Measurements from ENCODE around the gene YWHAG. TPM values are rescaled to one million over a fixed set of nuclear protein-coding genes. Genes with fewer than 3 reads are reported as not detected.
A peak's percentile ranks its signal among the peaks of the same experiment; 100 is the strongest.

Gene YWHAG
- total and polyA plus RNA-seq, 2 experiments from 2014 or later, result 82.2 to 179 TPM

GRCh38 chr7:76347710-76348109, 11.1 kb downstream of the YWHAG start:
- Histone ChIP-seq H3K4me2 (no peak overlapping the region), H3K27ac (ENCODE audit: low read depth) (peak overlapping the region; percentile 87), H3K79me2 (replicated peaks; ENCODE audit: insufficient read depth) (peaks cover 100% of the 10 kb centered on the region), H3K36me3 (ENCODE audit: insufficient read depth) (peaks cover 62% of the 10 kb centered on the region), H4K20me1 (replicated peaks; ENCODE audit: insufficient read depth) (peaks cover 90% of the 10 kb centered on the region), H3K4me3 (no peak overlapping the region), H3K27me3 (ENCODE audit: insufficient read depth) (no peaks in the 10 kb centered on the region), H2AFZ (no peak overlapping the region), H3K9me2 (ENCODE audit: insufficient read depth) (no peaks in the 10 kb centered on the region), H3K4me1 (ENCODE audit: insufficient read depth) (peaks cover 9% of the 10 kb centered on the region; the same call in 1 of the 2 replicates), H3F3A (replicated peaks; ENCODE audit: low read depth) (peaks cover 41% of the 10 kb centered on the region)
- H3K36me3 Mint-ChIP-seq (ENCODE audit: low read depth), result peaks cover 96% of the 10 kb centered on the region
- TF ChIP-seq CREB1 (CRISPR knock-in tag; IDR thresholded peaks at IDR 0.05; ENCODE audit: low read depth), result no peak
- DNase-seq (ENCODE audit: low spot score) (no peak), ATAC-seq (no peak)
- H3K27ac Mint-ChIP-seq, result peak overlapping the region; percentile 66
- peaks cover 6% of the 10 kb centered on the region; the same call in 1 of the 3 replicates for H3K9me3 Mint-ChIP-seq
- H3K27me3 Mint-ChIP-seq (ENCODE audit: insufficient read depth, low read depth, poor library complexity), result peaks cover 18% of the 10 kb centered on the region
- H3K4me3 Mint-ChIP-seq, result no peak overlapping the region
- H3K4me1 Mint-ChIP-seq, result peaks cover 51% of the 10 kb centered on the region

- Mint-ChIP-seq H3K27me3 (ENCODE audit: insufficient read depth, low read depth, poor library complexity) (peaks cover 15% of the 10 kb centered on the region), H3K4me1 (peaks cover 50% of the 10 kb centered on the region), H3K36me3 (ENCODE audit: low read depth) (peaks cover 96% of the 10 kb centered on the region), H3K27ac (no peak overlapping the region), H3K9me3 (peaks cover under 1% of the 10 kb centered on the region; the same call in 1 of the 3 replicates), H3K4me3 (no peak overlapping the region; the same call in 2 of the 3 replicates)
- Histone ChIP-seq H3K9me2 (ENCODE audit: insufficient read depth) (no peaks in the 10 kb centered on the region), H3K4me3 (no peak overlapping the region), H3K27me3 (ENCODE audit: insufficient read depth) (no peaks in the 10 kb centered on the region), H3K36me3 (ENCODE audit: insufficient read depth) (peaks cover 66% of the 10 kb centered on the region), H3F3A (replicated peaks; ENCODE audit: low read depth) (peaks cover 34% of the 10 kb centered on the region), H3K4me1 (ENCODE audit: insufficient read depth) (peaks cover 10% of the 10 kb centered on the region; the same call in 1 of the 2 replicates), H2AFZ (no peak overlapping the region), H3K27ac (ENCODE audit: low read depth) (peak overlapping the region; percentile 87), H4K20me1 (replicated peaks; ENCODE audit: insufficient read depth) (peaks cover 90% of the 10 kb centered on the region), H3K79me2 (replicated peaks; ENCODE audit: insufficient read depth) (peaks cover 100% of the 10 kb centered on the region), H3K4me2 (no peak overlapping the region)
- no peak for DNase-seq (ENCODE audit: low spot score)
- no peak for ATAC-seq
- TF ChIP-seq ZNF331 (CRISPR knock-in tag; IDR thresholded peaks at IDR 0.05; ENCODE audit: low read depth), result no peak
Measured at GRCh38 chr7:76346778-76347177, 12.0 kb downstream of the YWHAG start.

GRCh38 chr7:76346097-76346496, 12.7 kb downstream of the YWHAG start:
- DNase-seq (ENCODE audit: low spot score), result no peak
- H3K79me2 ChIP-seq (replicated peaks; ENCODE audit: insufficient read depth), result peaks cover 100% of the 10 kb centered on the region
- no peak overlapping the region for H3K4me3 ChIP-seq
- H3K27me3 ChIP-seq (ENCODE audit: insufficient read depth), result no peaks in the 10 kb centered on the region
- Mint-ChIP-seq H3K4me3 (no peak overlapping the region), H3K36me3 (ENCODE audit: low read depth) (peaks cover 94% of the 10 kb centered on the region), H3K9me3 (no peaks in the 10 kb centered on the region), H3K27ac (peak overlapping the region; percentile 16; the same call in 1 of the 2 replicates), H3K27me3 (ENCODE audit: insufficient read depth, low read depth, poor library complexity) (peaks cover 15% of the 10 kb centered on the region), H3K4me1 (peaks cover 45% of the 10 kb centered on the region)
- H3K4me1 ChIP-seq (ENCODE audit: insufficient read depth), result peaks cover 7% of the 10 kb centered on the region; the same call in 1 of the 2 replicates
- H3K27ac ChIP-seq (ENCODE audit: low read depth), result no peak overlapping the region; the same call in 1 of the 2 replicates
- H3K36me3 ChIP-seq (ENCODE audit: insufficient read depth), result peaks cover 68% of the 10 kb centered on the region
- H3K9me2 ChIP-seq (ENCODE audit: insufficient read depth), result no peaks in the 10 kb centered on the region
- ATAC-seq, result no peak
- peaks cover 90% of the 10 kb centered on the region for H4K20me1 ChIP-seq (replicated peaks; ENCODE audit: insufficient read depth)
- H3F3A ChIP-seq (replicated peaks; ENCODE audit: low read depth), result peaks cover 33% of the 10 kb centered on the region
- no peak overlapping the region for H3K4me2 ChIP-seq
- no peak overlapping the region for H2AFZ ChIP-seq
- TF ChIP-seq ETS1 (IDR thresholded peaks at IDR 0.05), result no peak
- no peak for TF ChIP-seq EZH2 (IDR thresholded peaks at IDR 0.05; ENCODE audit: low read depth, unreplicated experiment)
- no peak for TF ChIP-seq CTCF (conservative IDR thresholded peaks at IDR 0.05; ENCODE audit: low read depth in 2 of 2)
- no peak for TF ChIP-seq ZNF114 (CRISPR knock-in tag; IDR thresholded peaks at IDR 0.05)
- no peak for TF ChIP-seq POLR2AphosphoS5 (IDR thresholded peaks at IDR 0.05; ENCODE audit: low read depth)
- no peak for TF ChIP-seq ZNF331 (CRISPR knock-in tag; IDR thresholded peaks at IDR 0.05; ENCODE audit: low read depth)
- no peak for TF ChIP-seq CREB1 (CRISPR knock-in tag; IDR thresholded peaks at IDR 0.05; ENCODE audit: low read depth)
- no peak for TF ChIP-seq NANOG (IDR thresholded peaks at IDR 0.05; ENCODE audit: borderline replicate concordance)
- TF ChIP-seq JUNB (IDR thresholded peaks at IDR 0.05; ENCODE audit: unreplicated experiment), result no peak
